ENCODE data around the gene SH2D3C. TPM values are rescaled to one million over a fixed set of nuclear protein-coding genes. Genes with fewer than 3 reads are reported as not detected.

The SH2D3C gene
- total and polyA plus RNA-seq, 9 of the 15 experiments (the other 6 are each of a cell fraction or from before 2014, with no cell fraction given), result 0.03 to 1.2 (median 0.22) TPM; not detected in 1

GRCh38 chr9:127735530-127736185, 42.8 kb downstream of the SH2D3C start (continued):
- TF ChIP-seq TCF3 (CRISPR knock-in tag; IDR thresholded peaks at IDR 0.05) (no peak), ZNF395 (CRISPR knock-in tag; IDR thresholded peaks at IDR 0.05) (no peak), ZNF764 (CRISPR knock-in tag; IDR thresholded peaks at IDR 0.05; ENCODE audit: low read depth) (no peak), MBD2 (IDR thresholded peaks at IDR 0.05; ENCODE audit: borderline replicate concordance, low read depth) (no peak), MEIS2 (IDR thresholded peaks at IDR 0.05; ENCODE audit: partially characterized antibody) (no peak), ZNF280B (CRISPR knock-in tag; IDR thresholded peaks at IDR 0.05) (no peak), ZEB2 (IDR thresholded peaks at IDR 0.05) (no peak), FOXK1 (CRISPR knock-in tag; IDR thresholded peaks at IDR 0.05; ENCODE audit: borderline replicate concordance) (0 out of 2 replicates have a peak, but pooled peaks have one; percentile 25), FOXA3 (CRISPR knock-in tag; conservative IDR thresholded peaks at IDR 0.05 in 1 of 2, IDR thresholded peaks at IDR 0.05 in 1 of 2) (peak in 1 of 2 experiments; percentile 53; a peak in 1 of 4 replicates), FOXJ3 (CRISPR knock-in tag; IDR thresholded peaks at IDR 0.05) (peak; percentile 90), SRSF1 (IDR thresholded peaks at IDR 0.05; ENCODE audit: low read depth, low read length) (no peak), ZNF354B (CRISPR knock-in tag; IDR thresholded peaks at IDR 0.05) (no peak), FOS (IDR thresholded peaks at IDR 0.05; ENCODE audit: extremely low read depth, insufficient read length) (no peak), PKNOX1 (IDR thresholded peaks at IDR 0.05) (no peak), CTCFL (IDR thresholded peaks at IDR 0.05; ENCODE audit: borderline replicate concordance, insufficient read depth, low read depth, low read length, poor library complexity, severe bottlenecking) (no peak), AFF4 (CRISPR knock-in tag; IDR thresholded peaks at IDR 0.05) (no peak), BACH1 (tag; IDR thresholded peaks at IDR 0.05) (peak; percentile 29; the same call in 1 of the 2 replicates), SP1 (CRISPR knock-in tag; IDR thresholded peaks at IDR 0.05) (no peak; the same call in 1 of the 2 replicates)

Measured in K562 (cell line).